Sigmoid colon (tissue), 4 donors: ENCODE data around the gene SLC24A4.

ENCODE experiments used
- CTCF ChIP-seq, 4 experiments: fragments of 450-650 bp in 3 of 4; fragments of 200-600 bp in 1 of 4; IDR thresholded peaks; one replicate each; pipeline ENCODE4 v1.5.1; 2016 to 2019; ENCODE audit warnings: antibody characterized with exemption in 4 of 4, mild to moderate bottlenecking in 3 of 4, moderate library complexity in 2 of 4
- EP300 ChIP-seq, 4 donors: sonication (generic); formaldehyde crosslinking; IDR thresholded peaks; one replicate each; pipeline ENCODE4 v1.6.1; 2017; ENCODE audit warnings: antibody characterized with exemption in 4 of 4
- POLR2A ChIP-seq, 2 donors: fragments of 450-650 bp; IDR thresholded peaks; one replicate each; pipeline ENCODE4 v1.6.1; 2016; ENCODE audit warnings: antibody characterized with exemption in 2 of 2, mild to moderate bottlenecking in 2 of 2, moderate library complexity in 2 of 2
- POLR2AphosphoS5 ChIP-seq, 4 donors: sonication (generic); formaldehyde crosslinking; IDR thresholded peaks; one replicate each; pipeline ENCODE4 v1.6.1; 2017; ENCODE audit warnings: antibody characterized with exemption in 4 of 4

- no peak for TF ChIP-seq CTCF (IDR thresholded peaks at IDR 0.05)
- no peak for TF ChIP-seq POLR2A (IDR thresholded peaks at IDR 0.05)
- TF ChIP-seq POLR2AphosphoS5 (IDR thresholded peaks at IDR 0.05): no peak
- TF ChIP-seq EP300 (IDR thresholded peaks at IDR 0.05): no peak
Observed at GRCh38 chr14:92398888-92399636, 76.1 kb downstream of the SLC24A4 start.
